HepG2 (cell line): ENCODE data around the gene ATP2B3. TPM values are rescaled to one million over a fixed set of nuclear protein-coding genes. Genes with fewer than 3 reads are reported as not detected.

Experiments
- ATAC-seq: fragments of 200-7000 bp; cut with Tn5 transposase; 3 replicates; pipeline ENCODE4 v1.9.1; 2020; ENCODE audit warnings: mild to moderate bottlenecking, moderate library complexity
- BruUV-seq: library from RNA; stranded (reverse); fragments of 400-500 nt; replicated peaks from 2 replicates; lab custom pipeline; 2021; lab: Mats Ljungman, UMichigan
- CTCF ChIA-PET: fragments of 300-600 bp; formaldehyde crosslinking; extraction: SDS; loops from one replicate; lab custom pipeline; 2021; ENCODE audit warnings: low total read pairs, inconsistent platforms, low intra/inter-chr PET ratio; lab: Yijun Ruan, JAX
- POLR2A ChIA-PET: fragments of 350-600 bp; sonication (Branson Sonifier 250); formaldehyde crosslinking; loops from one replicate; lab custom pipeline; 2020; ENCODE audit warnings: antibody characterized with exemption, inconsistent platforms; lab: Yijun Ruan, JAX
- DNase-seq: peaks from one replicate; pipeline ENCODE4 v3.0.0-alpha.2; 2015; ENCODE audit warnings: low spot score
- FAIRE-seq: peaks from 3 replicates; lab custom pipeline; 2011; peaks lifted over from hg19 to GRCh38; lab: Jason Lieb, UNC
- H2AFZ ChIP-seq: one replicate; pipeline ENCODE4 v1.6.1; 2011; ENCODE audit warnings: low read length, inconsistent platforms
- H3K27ac ChIP-seq: fragments of 300-600 bp; 3 replicates; pipeline ENCODE4 v1.8.0; 2011; ENCODE audit warnings: mixed run types, mild to moderate bottlenecking, mixed read lengths, low read length, inconsistent platforms; ENCODE audit not compliant: insufficient read depth; ENCODE audit errors: extremely low read length
- H3K27me3 ChIP-seq, 2 experiments: fragments of 200-600 bp in 1 of 2; 2 replicates in 1 of 2; 3 replicates in 1 of 2; pipeline versions ENCODE4 v1.6.0 to v1.8.0; 2011; ENCODE audit warnings: low read length in 2 of 2, mild to moderate bottlenecking in 2 of 2, moderate library complexity in 2 of 2, inconsistent platforms in 1 of 2; ENCODE audit not compliant: insufficient read depth in 2 of 2, control insufficient read depth in 1 of 2
- H3K36me3 ChIP-seq, 2 experiments: fragments of 200-600 bp in 1 of 2; replicated peaks in 1 of 2; 2 replicates in 1 of 2; 3 replicates in 1 of 2; pipeline versions ENCODE4 v1.5.1 to v1.8.0; 2011; ENCODE audit warnings: low read length in 2 of 2, inconsistent platforms in 1 of 2; ENCODE audit not compliant: insufficient read depth in 2 of 2, control insufficient read depth in 1 of 2
- H3K4me1 ChIP-seq: 2 replicates; pipeline ENCODE4 v1.5.1; 2012; ENCODE audit warnings: low read length, inconsistent platforms; ENCODE audit not compliant: insufficient read depth
- H3K4me2 ChIP-seq: 2 replicates; pipeline ENCODE4 v1.6.0; 2011; ENCODE audit warnings: low read depth, low read length, inconsistent platforms
- H3K4me3 ChIP-seq, 3 experiments: fragments of 200-600 bp in 1 of 3; sonication (generic), shearing (Covaris generic) in 1 of 3; replicated peaks in 1 of 3; 2 replicates each; pipeline ENCODE4 v1.5.1; 2011 to 2016; ENCODE audit warnings: low read length in 3 of 3, inconsistent platforms in 2 of 3, low read depth in 2 of 3, mild to moderate bottlenecking in 2 of 3, control low read depth in 1 of 3, mixed read lengths in 1 of 3; ENCODE audit not compliant: insufficient read depth in 1 of 3
- H3K79me2 ChIP-seq: one replicate; pipeline ENCODE4 v1.6.1; 2011; ENCODE audit warnings: low read length, inconsistent platforms; ENCODE audit not compliant: insufficient read depth
- H3K9ac ChIP-seq: 2 replicates; pipeline ENCODE4 v1.6.0; 2011; ENCODE audit warnings: mild to moderate bottlenecking, low read depth, low read length, inconsistent platforms; ENCODE audit not compliant: insufficient read depth
- H3K9me3 ChIP-seq: 2 replicates; pipeline ENCODE4 v1.5.1; 2012; ENCODE audit warnings: mild to moderate bottlenecking, low read length
- H4K20me1 ChIP-seq: 2 replicates; pipeline ENCODE4 v1.6.0; 2011; ENCODE audit warnings: inconsistent platforms, mild to moderate bottlenecking, low read length, moderate library complexity; ENCODE audit not compliant: insufficient read depth
- ATF2 ChIP-seq: sonication (generic); formaldehyde crosslinking; IDR thresholded peaks from 2 replicates; pipeline ENCODE4 v1.4.0; 2020; ENCODE audit warnings: missing genetic modification reagents
- HDAC6 ChIP-seq: fragments of 200-600 bp; sonication (generic); IDR thresholded peaks from 2 replicates; pipeline ENCODE4 v1.7.0; 2017; ENCODE audit warnings: mild to moderate bottlenecking, antibody characterized with exemption, low read length, low read depth
- MIER2 ChIP-seq: IDR thresholded peaks from 2 replicates; pipeline ENCODE4 v1.6.1; 2016; ENCODE audit warnings: missing biosample characterization, missing genetic modification reagents
- RFXANK ChIP-seq: IDR thresholded peaks from 2 replicates; pipeline ENCODE4 v1.6.1; 2016
- SALL1 ChIP-seq: sonication (generic); formaldehyde crosslinking; IDR thresholded peaks from 2 replicates; pipeline ENCODE4 v1.8.0; 2022; ENCODE audit warnings: mild to moderate bottlenecking, missing genetic modification reagents
- THRA ChIP-seq: sonication (generic); formaldehyde crosslinking; IDR thresholded peaks from 2 replicates; pipeline ENCODE4 v1.4.0; 2020; ENCODE audit warnings: missing genetic modification reagents, borderline replicate concordance
- U2AF1 ChIP-seq: fragments of 200-400 bp; formaldehyde crosslinking; optimal IDR thresholded peaks from 2 replicates; pipeline ENCODE3; 2017; ENCODE audit warnings: mild to moderate bottlenecking, low read depth, low read length
- ZIK1 ChIP-seq: sonication (generic); formaldehyde crosslinking; IDR thresholded peaks from 2 replicates; pipeline ENCODE4 v1.5.0; 2020; ENCODE audit warnings: mild to moderate bottlenecking, low read depth, missing genetic modification reagents, borderline replicate concordance
- ZNF343 ChIP-seq: sonication (generic); formaldehyde crosslinking; IDR thresholded peaks from 2 replicates; pipeline ENCODE4 v1.4.0; 2020; ENCODE audit warnings: mild to moderate bottlenecking, missing genetic modification reagents
- ZNF747 ChIP-seq: sonication (generic); formaldehyde crosslinking; IDR thresholded peaks from 2 replicates; pipeline ENCODE4 v1.8.1; 2023; ENCODE audit warnings: missing genetic modification reagents, mild to moderate bottlenecking, borderline replicate concordance
- WGBS: methylation state at CpG from one replicate; pipeline ENCODE4 v1.1.6; 2017; ENCODE audit warnings: low lambda C conversion rate; 5-methylcytosine and 5-hydroxymethylcytosine counted together
- in situ Hi-C: cut with HindIII; loops from 2 replicates; pipeline ENCODE4 v1.10.0; 2017; ENCODE audit warnings: low pct_unique_long_range_greater_than_20kb; ENCODE audit not compliant: extremely low pct_ligation_motif_present
- intact Hi-C: fragments of 100-400 bp; cut with micrococcal nuclease; formaldehyde crosslinking; loops from one replicate; pipeline ENCODE4 v1.10.0; 2022; ENCODE audit not compliant: unreplicated experiment
- polyA plus RNA-seq, 8 experiments: library from polyadenylated mRNA; depleted of rRNA in 3 of 8; stranded (reverse) in 7 of 8; unstranded in 1 of 8; fragments of >200 nt; fragmentation: Illumina TruSeq in 4 of 8; extraction: Trizol in 4 of 8; gene quantifications; 2 replicates each; pipeline versions ENCODE4 v1.2.1 to v1.2.3, GENCODE V29; 2011 to 2016; ENCODE audit warnings: low read depth in 4 of 8, missing spikeins in 1 of 8, mixed read lengths in 1 of 8; ENCODE audit not compliant: insufficient read depth in 1 of 8
- total RNA-seq, 5 experiments: library from RNA; depleted of rRNA; stranded (reverse); fragments of >200 nt; fragmentation: Illumina TruSeq; extraction: Trizol; gene quantifications; 2 replicates each; pipeline ENCODE4 v1.2.3, GENCODE V29; 2016; ENCODE audit warnings: low read depth in 1 of 5
- TF ChIP-seq, protein P1 (sequence below): IDR thresholded peaks from 2 replicates; pipeline ENCODE4 v1.6.1; 2016

ATP2B3 gene
- total and polyA plus RNA-seq, 2 of the 13 experiments (the other 11 are each of a cell fraction or from before 2014, with no cell fraction given), result not detected

DNA sequence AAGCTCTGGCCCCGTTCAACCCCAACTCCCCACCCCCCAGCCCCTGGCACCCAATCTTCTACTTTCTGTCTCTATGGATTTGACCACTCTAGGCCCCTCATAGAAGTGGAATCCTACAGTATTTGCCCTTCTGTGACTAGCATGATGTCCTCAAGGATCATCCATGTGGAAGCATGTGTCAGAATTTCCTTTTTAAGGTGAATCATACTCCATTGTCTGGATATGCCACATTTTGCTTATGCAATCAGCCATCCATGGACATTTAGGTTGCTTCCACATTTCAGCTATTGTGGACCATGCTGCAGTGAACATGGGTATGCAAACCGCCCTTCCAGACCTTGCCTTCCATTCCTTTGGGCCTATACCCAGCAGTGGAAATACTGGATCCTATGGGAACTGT lies 66.0 kb downstream of the ATP2B3 start:
- ChIA-PET POLR2A (no interaction called here), CTCF (no interaction called here)
- FAIRE-seq (no peak), DNase-seq (no peak), ATAC-seq (no peak)
- no TSS peak for BruUV-seq
- H2AFZ ChIP-seq, result no peak overlapping the region
- no peaks in the 10 kb centered on the region for H3K9me3 ChIP-seq
- no peaks in the 10 kb centered on the region for H4K20me1 ChIP-seq
- in situ Hi-C loops (no loop called here), intact Hi-C loops (no loop called here)
- H3K79me2 ChIP-seq, result no peaks in the 10 kb centered on the region
- H3K4me2 ChIP-seq, result no peak overlapping the region
- no CpG with 5 or more reads among the region's 2 CpGs for WGBS
- H3K27me3 ChIP-seq, result peaks cover 0 to 11% of the 10 kb centered on the region in 2 experiments; a peak in 3 of 5 replicates
- TF ChIP-seq RFXANK (CRISPR knock-in tag), result no peak
- TF ChIP-seq ZIK1 (CRISPR knock-in tag), result no peak
- no peak for TF ChIP-seq HDAC6
- no peak for TF ChIP-seq MIER2
- TF ChIP-seq, protein P1, sequence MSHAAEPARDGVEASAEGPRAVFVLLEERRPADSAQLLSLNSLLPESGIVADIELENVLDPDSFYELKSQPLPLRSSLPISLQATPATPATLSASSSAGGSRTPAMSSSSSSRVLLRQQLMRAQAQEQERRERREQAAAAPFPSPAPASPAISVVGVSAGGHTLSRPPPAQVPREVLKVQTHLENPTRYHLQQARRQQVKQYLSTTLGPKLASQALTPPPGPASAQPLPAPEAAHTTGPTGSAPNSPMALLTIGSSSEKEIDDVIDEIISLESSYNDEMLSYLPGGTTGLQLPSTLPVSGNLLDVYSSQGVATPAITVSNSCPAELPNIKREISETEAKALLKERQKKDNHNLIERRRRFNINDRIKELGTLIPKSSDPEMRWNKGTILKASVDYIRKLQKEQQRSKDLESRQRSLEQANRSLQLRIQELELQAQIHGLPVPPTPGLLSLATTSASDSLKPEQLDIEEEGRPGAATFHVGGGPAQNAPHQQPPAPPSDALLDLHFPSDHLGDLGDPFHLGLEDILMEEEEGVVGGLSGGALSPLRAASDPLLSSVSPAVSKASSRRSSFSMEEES (CRISPR knock-in tag), result no peak
- TF ChIP-seq ZNF747, result no peak
- no peak for TF ChIP-seq THRA (CRISPR knock-in tag)
- TF ChIP-seq SALL1 (CRISPR knock-in tag), result no peak
- no peak for TF ChIP-seq U2AF1
- no peak for TF ChIP-seq ATF2 (CRISPR knock-in tag)
- TF ChIP-seq ZNF343 (CRISPR knock-in tag), result no peak
- no peak overlapping the region for H3K9ac ChIP-seq
- no peak overlapping the region for H3K4me3 ChIP-seq
- H3K27ac ChIP-seq, result no peak overlapping the region
- H3K4me1 ChIP-seq, result peaks cover 24% of the 10 kb centered on the region
- no peaks in the 10 kb centered on the region for H3K36me3 ChIP-seq
